NCI-H146 treated with DMSO at 0.1 percent for 48 hours (cell line): Measurements from ENCODE around the gene NHERF1.

Experiments used
- DNase-seq: peaks from one replicate; lab custom pipeline; 2025; ENCODE audit not compliant: unreplicated experiment; lab: John Stamatoyannopoulos, UW

NHERF1 gene

DNA sequence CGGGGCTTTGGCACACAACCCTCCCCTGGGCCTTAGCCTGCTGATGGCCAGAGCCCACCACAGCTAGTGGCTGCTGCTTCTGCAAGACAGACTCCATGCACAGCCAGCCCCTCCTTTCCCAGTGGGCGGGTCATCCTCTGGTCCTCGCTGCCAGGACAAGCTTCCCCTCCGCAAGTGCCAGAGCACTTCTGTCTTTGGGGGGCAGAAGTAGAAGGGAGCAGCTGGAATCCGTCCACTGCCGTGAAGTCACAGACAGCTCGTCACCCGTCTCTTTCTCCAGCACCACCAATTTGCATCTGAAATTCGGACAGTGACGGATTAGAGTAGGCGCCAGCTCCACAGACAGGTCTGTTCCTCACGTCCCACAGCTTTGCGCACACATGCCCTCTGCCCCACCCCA is 59.0 kb downstream of the NHERF1 start:
- no peak for DNase-seq

DNA sequence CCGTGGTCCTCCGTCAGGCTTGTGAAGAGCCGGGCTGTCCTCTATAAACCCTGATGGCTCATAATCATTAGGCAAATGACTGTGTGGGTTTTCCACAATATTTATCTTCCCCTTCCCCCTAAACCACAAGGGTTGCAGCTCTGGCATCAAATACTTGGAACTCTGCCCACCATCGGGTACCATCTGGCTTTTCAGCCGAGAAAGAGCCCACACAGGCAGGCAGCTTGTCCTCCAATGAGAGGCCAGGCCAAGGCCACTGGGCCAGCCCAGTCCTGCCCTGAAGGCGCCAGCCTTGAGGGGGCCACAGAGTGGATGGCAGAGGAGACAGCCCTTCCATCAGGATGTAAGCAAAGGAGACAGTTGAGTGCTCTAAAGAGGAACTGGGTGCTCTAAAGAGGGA is 59.5 kb downstream of the NHERF1 start:
- no peak for DNase-seq

GRCh38 chr17:74808714-74809430 is 60.4 kb downstream of the NHERF1 start:
- no peak for DNase-seq

DNA sequence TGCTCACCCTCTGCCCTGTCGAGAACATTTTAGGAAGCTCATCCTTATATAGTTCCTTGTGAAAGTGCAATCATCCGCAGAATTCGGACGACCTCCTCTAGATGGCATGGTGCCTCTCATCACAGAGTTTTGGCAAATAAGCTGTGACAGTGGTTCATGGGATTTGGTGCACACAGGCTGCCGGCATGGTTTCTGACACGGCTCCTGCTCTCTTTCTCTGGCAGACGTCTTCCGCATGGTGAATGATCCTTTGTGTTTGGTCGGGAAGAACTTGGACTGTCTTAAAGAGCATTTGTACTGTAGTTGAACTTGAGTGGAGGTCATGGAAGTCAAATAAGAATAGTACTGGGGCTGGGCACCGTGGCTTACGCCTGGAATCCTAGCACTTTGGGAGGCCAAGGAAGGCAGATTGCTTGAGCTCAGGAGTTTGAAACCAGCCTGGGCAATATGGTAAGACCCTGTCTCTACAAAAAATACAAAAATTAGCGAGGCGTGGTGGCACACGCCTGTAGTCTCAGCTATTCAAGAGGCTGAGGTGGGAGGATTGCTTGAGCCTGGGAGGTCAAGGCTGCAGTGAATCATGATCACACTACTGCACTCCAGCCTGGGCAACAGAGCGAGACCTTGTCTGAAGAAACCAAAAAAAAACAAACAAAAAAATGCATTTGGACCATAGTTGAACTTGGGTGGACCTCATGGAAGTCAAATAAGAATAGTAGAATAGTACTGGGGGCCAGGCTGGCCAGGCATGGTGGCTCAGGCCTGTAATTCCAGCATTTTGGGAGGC is 62.5 kb downstream of the NHERF1 start:
- DNase-seq, result no peak

- no peak for DNase-seq
These were observed 63.9 kb downstream of the NHERF1 start for GRCh38 chr17:74812109-74813009.

- no peak for DNase-seq
These were observed 66.0 kb downstream of the NHERF1 start for GRCh38 chr17:74814453-74814852.

DNA sequence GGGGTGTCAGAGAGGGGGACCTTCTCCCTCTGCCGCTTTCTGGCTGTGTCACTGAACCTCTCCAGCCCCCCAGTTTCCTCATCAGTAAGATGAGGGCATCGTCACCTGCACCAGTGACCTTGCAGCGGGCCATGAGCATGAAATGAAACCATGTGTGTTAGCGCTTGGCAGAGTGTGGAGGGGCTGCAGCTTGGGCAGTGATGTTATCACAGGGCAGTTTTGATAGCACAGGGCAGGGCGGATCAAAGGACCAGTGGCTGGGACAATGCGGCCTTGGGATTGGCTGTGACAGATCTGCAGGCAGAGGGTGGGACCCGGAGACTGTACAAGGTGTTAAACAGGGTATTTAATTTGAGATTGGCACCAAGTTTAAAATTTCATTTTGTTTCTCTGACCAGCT is 66.6 kb downstream of the NHERF1 start:
- no peak for DNase-seq

DNA sequence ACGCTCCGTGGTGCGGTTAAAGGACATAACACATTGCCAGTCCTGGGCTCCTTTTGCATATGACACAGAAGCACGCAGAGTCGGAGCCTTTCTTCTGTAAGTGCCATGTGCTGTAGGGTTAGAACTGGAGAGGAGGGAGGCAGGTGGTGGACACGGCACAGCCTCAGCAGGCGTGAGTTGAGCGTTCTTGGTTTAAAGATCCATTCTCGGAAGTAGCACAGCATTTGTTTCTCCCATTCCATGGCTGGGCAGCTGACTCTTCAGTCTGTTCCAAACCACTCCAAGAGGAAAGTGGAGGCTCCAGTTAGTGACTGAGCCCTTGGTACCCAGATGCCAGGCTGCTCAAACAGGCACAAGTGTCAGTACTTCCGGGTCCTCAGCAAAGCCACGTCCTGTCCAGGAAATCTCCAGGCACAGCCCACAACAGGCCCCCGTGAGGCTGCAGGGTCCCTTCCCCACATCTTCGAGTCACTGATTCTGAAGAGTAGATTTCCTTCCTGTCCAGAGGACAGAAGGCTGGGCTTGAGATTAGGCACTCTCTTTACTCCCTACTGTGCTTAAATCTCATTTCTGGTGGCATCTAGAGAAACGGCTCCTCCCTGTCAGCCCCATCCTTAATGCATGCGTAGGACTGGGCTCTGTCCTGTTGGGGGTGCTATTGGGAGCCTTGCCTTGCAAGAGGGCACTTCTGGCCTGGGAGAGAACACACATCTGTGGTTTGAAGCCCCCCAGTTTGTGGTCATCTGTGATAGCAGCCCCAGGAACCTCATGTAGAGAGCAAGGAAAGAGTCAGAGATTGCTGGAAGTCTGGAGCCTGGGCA is 67.3 kb downstream of the NHERF1 start:
- DNase-seq, result no peak

- no peak for DNase-seq
These were observed 68.6 kb downstream of the NHERF1 start for GRCh38 chr17:74816905-74817620.

- DNase-seq, result no peak
These were observed 70.0 kb downstream of the NHERF1 start for GRCh38 chr17:74818291-74818938.
